AG08395 (cell line): ENCODE data around the gene METTL26.

ENCODE experiments used
- DNase-seq: peaks from one replicate; pipeline ENCODE4 v3.0.0; 2012; ENCODE audit warnings: mixed read lengths, low spot score

METTL26 gene

GRCh38 chr16:636206-637080 is at the start of gene METTL26:
METTL26 (minus strand) TSS chr16:636305; CDS start chr16:636290, 15 bp downstream.
- peak; percentile 93 for DNase-seq

- no peak for DNase-seq
These were observed 49.0 kb upstream of the METTL26 start for GRCh38 chr16:684961-685696.

GRCh38 chr16:684071-684794 is 48.1 kb upstream of the METTL26 start, which contains the start of gene JMJD8:
JMJD8 (minus strand) TSS chr16:684334; CDS start chr16:684319, 15 bp downstream.
- DNase-seq = peak; percentile 96

GRCh38 chr16:683396-684070 is 47.4 kb upstream of the METTL26 start:
- DNase-seq = no peak

- no peak for DNase-seq
These were observed 46.6 kb upstream of the METTL26 start for GRCh38 chr16:682493-683395.

- DNase-seq = no peak
These were observed 45.8 kb upstream of the METTL26 start for GRCh38 chr16:681746-682427.

GRCh38 chr16:680967-681745 is 45.1 kb upstream of the METTL26 start:
- DNase-seq = no peak

GRCh38 chr16:680625-680945 is 44.5 kb upstream of the METTL26 start:
- no peak for DNase-seq

GRCh38 chr16:679814-680624 is 43.9 kb upstream of the METTL26 start, which contains the start of gene STUB1:
STUB1 (plus strand) TSS chr16:680410; CDS start chr16:680526, 116 bp downstream.
- peak; percentile 92 for DNase-seq

- DNase-seq = peak; percentile 28
These were observed 43.0 kb upstream of the METTL26 start for GRCh38 chr16:678858-679813.

- no peak for DNase-seq
These were observed 42.2 kb upstream of the METTL26 start for GRCh38 chr16:678209-678857.

- DNase-seq = no peak
These were observed 41.4 kb upstream of the METTL26 start for GRCh38 chr16:677316-678190.

- no peak for DNase-seq
These were observed 40.8 kb upstream of the METTL26 start for GRCh38 chr16:676913-677312.

GRCh38 chr16:676565-676902 is 40.4 kb upstream of the METTL26 start:
- no peak for DNase-seq

- no peak for DNase-seq
These were observed 39.9 kb upstream of the METTL26 start for GRCh38 chr16:675884-676564.
